ENCODE results near the gene GPR137. TPM values are rescaled to one million over a fixed set of nuclear protein-coding genes. Genes with fewer than 3 reads are reported as not detected.

GPR137 gene
- total RNA-seq, 6 experiments from 2014 or later, result 13.0 to 21.9 (median 17.8) TPM

DNA sequence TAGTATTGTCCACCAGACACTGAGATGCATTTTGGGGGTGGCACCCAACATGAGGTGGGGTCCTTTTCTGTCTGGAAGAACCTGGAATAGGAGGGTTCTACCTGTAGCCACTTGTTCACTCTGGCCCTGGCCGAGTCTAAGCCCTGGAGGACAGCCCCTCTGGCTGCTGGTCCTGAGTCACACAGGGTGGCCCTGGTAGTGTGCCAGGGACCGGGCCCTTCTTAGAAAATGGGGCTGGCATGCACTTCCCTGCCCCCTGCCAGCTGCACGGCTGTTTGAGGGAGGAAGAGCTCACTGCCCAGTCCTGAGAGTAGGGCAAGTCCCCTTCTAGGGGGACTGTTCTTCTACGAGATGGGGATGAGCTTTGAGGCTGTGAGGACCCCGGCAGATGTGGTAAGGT, 32.2 kb upstream of the GPR137 start:
- Histone ChIP-seq H3K4me1 (peaks cover 0 to 20% (median 10%) of the 10 kb centered on the region in 4 donors), H3K27ac (no peak overlapping the region), H3K9me3 (no peaks in the 10 kb centered on the region), H3K4me3 (no peak overlapping the region), H3K27me3 (no peaks in the 10 kb centered on the region), H3K36me3 (peaks cover 0 to 5% (median 0%) of the 10 kb centered on the region in 4 donors)
- intact Hi-C loops (cut with DNase I), result no loop called here
- TF ChIP-seq POLR2A (IDR thresholded peaks at IDR 0.05), result no peak
- TF ChIP-seq, protein P1, sequence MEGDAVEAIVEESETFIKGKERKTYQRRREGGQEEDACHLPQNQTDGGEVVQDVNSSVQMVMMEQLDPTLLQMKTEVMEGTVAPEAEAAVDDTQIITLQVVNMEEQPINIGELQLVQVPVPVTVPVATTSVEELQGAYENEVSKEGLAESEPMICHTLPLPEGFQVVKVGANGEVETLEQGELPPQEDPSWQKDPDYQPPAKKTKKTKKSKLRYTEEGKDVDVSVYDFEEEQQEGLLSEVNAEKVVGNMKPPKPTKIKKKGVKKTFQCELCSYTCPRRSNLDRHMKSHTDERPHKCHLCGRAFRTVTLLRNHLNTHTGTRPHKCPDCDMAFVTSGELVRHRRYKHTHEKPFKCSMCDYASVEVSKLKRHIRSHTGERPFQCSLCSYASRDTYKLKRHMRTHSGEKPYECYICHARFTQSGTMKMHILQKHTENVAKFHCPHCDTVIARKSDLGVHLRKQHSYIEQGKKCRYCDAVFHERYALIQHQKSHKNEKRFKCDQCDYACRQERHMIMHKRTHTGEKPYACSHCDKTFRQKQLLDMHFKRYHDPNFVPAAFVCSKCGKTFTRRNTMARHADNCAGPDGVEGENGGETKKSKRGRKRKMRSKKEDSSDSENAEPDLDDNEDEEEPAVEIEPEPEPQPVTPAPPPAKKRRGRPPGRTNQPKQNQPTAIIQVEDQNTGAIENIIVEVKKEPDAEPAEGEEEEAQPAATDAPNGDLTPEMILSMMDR (IDR thresholded peaks at IDR 0.05), result no peak
- no peak for DNase-seq
- WGBS (ENCODE audit: insufficient coverage, low coverage, low lambda C conversion rate, missing lambda C conversion rate), result 61% methylated on average over 3 of the region's 5 CpGs
- no peak for ATAC-seq

DNA sequence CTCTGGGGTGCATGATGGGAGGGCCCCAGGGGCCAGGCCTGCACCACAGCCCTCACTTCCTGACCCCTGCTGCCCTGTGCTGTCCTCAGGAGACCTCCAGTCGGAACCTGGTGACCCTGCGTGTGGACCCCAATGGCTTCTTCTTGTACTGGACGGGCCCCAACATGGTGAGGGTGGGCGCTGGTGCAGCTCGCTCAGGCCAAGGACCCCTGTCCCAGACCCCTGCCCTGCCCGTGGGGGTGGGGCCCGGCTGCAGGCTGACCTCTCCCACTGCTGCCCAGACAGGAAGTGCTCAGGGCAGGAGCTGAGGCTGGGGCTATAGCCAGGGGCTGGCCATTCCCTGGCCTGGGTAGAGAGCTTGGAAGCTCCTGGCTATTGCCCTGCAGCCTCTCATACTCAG, 31.3 kb upstream of the GPR137 start:
- TF ChIP-seq POLR2A (IDR thresholded peaks at IDR 0.05), result no peak
- TF ChIP-seq, protein P1 (IDR thresholded peaks at IDR 0.05), result no peak
- WGBS (ENCODE audit: insufficient coverage, low coverage, low lambda C conversion rate, missing lambda C conversion rate), result no CpG with 5 or more reads among the region's 7 CpGs
- no peak for DNase-seq
- H3K4me3 ChIP-seq, result no peak overlapping the region
- no peak overlapping the region for H3K27ac ChIP-seq
- intact Hi-C loops (cut with DNase I), result no loop called here
- peaks cover 0 to 5% (median 0%) of the 10 kb centered on the region in 4 donors for H3K36me3 ChIP-seq
- H3K27me3 ChIP-seq, result no peaks in the 10 kb centered on the region
- H3K9me3 ChIP-seq, result no peaks in the 10 kb centered on the region
- no peak for ATAC-seq
- H3K4me1 ChIP-seq, result peaks cover 0 to 18% (median 8%) of the 10 kb centered on the region in 4 donors

DNA sequence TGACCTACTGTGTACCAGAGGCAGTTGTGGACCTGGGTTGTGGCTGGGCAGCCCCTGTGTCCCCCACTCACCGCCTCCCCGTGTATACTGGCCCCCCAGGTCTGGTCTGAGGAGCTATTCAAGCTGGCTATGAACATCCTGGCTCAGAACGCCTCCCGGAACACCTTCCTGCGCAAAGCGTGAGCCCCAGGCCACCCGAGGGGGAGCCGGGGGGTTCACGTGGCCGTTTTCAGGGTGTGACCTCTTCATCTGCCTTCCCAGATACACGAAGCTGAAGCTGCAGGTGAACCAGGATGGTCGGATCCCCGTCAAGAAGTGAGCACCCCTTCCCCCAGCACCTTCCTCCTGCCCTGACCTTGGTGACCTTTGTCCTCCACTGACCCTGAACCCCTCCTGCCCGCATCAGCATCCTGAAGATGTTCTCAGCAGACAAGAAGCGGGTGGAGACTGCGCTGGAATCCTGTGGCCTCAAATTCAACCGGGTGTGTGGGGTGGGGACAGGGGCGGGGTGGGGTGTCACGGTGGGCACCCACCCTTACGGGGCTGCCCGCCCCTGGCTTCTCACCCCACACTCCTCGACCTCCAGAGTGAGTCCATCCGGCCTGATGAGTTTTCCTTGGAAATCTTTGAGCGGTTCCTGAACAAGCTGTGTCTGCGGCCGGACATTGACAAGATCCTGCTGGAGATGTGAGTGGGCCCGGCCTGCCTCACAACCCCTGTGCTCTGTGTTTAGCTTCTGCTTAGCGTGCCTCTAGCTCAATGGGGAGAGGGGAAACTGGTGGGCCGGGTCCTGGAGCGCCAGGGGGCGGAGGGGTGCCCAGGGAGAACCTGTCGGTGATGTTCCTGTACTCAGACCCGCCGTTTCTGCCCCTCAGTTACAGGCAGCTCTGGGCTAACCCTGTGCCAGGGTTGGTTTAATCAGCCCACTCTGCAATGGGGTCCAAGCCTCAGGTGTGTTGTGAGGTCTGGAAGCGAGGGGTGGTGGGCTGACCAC, 30.2 kb upstream of the GPR137 start:
- TF ChIP-seq POLR2A (IDR thresholded peaks at IDR 0.05), result no peak
- TF ChIP-seq, protein P1 (IDR thresholded peaks at IDR 0.05), result no peak
- Histone ChIP-seq H3K4me1 (peaks cover 0 to 7% (median 3%) of the 10 kb centered on the region in 4 donors), H3K36me3 (peaks cover 0 to 5% (median 0%) of the 10 kb centered on the region in 4 donors), H3K27me3 (no peaks in the 10 kb centered on the region), H3K27ac (no peak overlapping the region), H3K9me3 (no peaks in the 10 kb centered on the region), H3K4me3 (no peak overlapping the region)
- ATAC-seq (no peak), DNase-seq (no peak)
- 95% methylated on average over 4 of the region's 35 CpGs for WGBS (ENCODE audit: insufficient coverage, low coverage, low lambda C conversion rate, missing lambda C conversion rate)
- intact Hi-C loops (cut with DNase I), result no loop called here

GRCh38 chr11:64256300-64256699, 29.3 kb upstream of the GPR137 start:
- Histone ChIP-seq H3K27ac (no peak overlapping the region), H3K36me3 (peaks cover 0 to 5% (median 0%) of the 10 kb centered on the region in 4 donors), H3K4me3 (no peak overlapping the region), H3K4me1 (peaks cover 0 to 4% (median 0%) of the 10 kb centered on the region in 4 donors), H3K9me3 (no peaks in the 10 kb centered on the region), H3K27me3 (no peaks in the 10 kb centered on the region)
- ATAC-seq (no peak), DNase-seq (no peak)
- intact Hi-C loops (cut with DNase I), result no loop called here
- TF ChIP-seq POLR2A (IDR thresholded peaks at IDR 0.05), result no peak
- TF ChIP-seq, protein P1 (IDR thresholded peaks at IDR 0.05), result no peak
- WGBS (ENCODE audit: insufficient coverage, low coverage, low lambda C conversion rate, missing lambda C conversion rate), result no CpG with 5 or more reads among the region's 15 CpGs

All from right lobe of liver (tissue), 6 donors.